ENCODE results near the gene FAM222B.
"Not testable (repeated sequence)": the region's sequence is repeated elsewhere in the genome, so short reads cannot be mapped to it uniquely, and the experiment has no call there.

The FAM222B gene

DNA sequence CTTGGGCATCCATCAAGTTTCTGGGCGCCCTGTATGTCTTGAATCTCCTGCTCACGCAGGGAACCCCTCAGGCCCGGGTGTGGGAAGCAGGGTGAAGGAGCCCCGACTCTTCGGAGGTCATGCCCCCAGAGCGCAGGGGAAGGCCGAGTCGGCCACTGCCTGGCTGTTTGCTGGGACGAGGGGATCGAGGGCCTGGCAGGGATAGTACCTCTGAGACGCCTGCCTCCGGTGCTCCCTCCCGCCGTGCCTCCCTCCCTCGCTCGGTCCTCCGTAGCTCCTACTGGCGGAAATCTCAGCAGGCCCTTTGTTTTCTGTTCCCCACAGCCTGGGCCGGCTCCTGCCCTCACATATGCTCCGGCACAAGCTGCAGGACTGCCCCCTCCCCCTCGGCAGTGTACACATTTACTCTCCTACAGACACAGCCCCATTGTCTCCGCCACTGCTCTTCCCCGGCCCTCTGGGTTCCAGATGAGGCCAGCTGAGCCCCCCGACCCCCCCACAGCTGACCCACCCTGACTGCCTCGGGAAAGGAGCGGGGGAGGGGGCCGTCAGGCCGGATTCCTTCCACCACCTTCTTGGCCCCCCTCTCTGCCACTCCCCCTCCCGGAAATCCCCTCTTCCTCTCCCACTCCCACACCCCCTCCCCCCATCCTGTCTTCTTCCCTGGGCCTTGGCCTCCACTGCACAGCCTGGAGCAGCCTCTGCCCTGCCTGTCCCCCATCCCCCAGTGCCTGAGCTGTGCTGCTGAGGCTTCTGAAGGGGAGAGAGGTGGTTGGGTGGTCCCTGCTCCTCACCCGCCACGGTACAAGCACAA lies 97.4 kb downstream of the FAM222B start:
- DNase-seq (ENCODE audit: low read depth), result peak; percentile 12

DNA sequence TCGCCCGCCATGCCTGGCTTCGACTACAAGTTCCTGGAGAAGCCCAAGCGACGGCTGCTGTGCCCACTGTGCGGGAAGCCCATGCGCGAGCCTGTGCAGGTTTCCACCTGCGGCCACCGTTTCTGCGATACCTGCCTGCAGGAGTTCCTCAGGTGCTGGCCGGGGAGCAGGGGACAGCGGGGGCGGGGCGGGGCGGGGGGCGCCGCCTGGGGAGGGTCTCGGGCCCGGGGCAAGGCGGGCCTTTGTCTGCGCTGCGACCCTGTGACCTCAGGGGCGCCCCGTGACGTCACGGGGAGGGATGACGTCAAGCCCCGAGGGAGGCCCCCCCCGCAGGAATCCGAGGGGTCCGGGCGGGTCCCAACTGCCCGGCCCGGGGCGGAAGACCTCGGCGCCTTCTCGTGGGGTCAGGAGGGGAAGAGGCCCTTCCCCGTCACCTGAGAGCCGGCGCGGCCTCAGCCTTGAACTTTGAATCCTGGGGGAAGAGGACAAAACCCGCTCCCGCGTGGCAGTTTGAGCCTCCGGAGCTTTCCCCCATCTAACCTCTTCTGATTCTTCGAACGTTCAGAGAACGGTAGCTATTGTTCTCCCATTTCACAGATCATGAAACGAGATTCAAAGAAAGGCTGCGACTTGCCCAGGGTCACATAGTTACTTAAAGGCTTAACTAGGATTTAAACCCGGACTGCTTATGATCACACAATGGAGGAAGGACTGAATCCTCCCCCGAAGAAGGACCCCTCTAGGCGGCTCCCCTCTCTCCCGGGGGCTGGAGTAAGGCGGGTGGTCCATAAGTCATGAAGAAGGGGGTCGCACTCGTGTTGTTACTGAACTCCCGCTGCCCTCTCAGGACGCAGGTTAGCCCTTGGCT lies 98.3 kb downstream of the FAM222B start:
- peak; percentile 20 for DNase-seq (ENCODE audit: low read depth)

DNA sequence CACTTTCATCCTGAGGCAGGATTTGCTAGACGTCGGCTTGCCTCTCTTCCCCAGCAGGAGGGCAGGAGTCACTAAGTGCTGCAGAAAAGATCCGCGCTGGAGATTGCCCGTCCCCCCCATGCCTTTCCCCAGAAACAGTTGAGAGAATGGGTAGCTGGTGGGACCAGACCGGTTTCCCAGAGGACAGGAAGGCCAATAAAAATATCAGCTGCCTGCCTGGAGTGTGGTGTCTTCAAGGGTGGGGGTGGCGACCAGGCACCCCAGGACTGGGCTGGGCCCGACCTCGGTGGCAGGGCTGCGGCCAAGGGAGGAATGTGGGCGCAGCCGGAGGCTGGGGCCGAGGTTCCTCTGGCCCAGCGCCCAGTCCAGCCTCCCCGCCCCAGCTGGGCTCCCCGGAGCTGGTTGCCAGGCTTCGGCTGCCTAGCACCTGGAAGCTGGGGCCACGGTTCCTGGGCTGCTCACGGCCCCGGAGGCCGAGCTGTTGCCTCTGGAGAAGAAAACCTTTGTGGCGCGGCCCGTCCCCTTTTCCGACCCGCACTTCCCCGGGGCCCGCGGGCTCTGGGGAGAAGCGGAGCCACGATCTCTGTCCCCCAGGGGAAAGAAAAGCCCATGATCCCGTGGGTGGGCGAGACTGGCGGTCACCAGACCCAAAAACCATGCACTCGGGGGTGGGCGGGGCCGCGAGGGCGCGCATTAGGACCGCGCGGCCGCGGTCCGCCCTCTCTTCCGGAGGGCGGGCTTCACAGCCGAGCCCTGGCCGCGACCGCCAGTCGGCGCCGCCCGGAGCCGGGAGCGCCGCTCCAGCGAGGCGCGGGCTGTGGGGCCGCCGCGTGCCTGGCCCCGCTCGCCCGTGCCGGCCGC lies 99.1 kb downstream of the FAM222B start, which contains the start of gene TRAF4:
Gene TRAF4, plus strand, starts transcription at position 769 of the 861 bp plus-strand sequence. CDS start 102 bp downstream, outside the sequence.
- peak; percentile 85 for DNase-seq (ENCODE audit: low read depth)

DNA sequence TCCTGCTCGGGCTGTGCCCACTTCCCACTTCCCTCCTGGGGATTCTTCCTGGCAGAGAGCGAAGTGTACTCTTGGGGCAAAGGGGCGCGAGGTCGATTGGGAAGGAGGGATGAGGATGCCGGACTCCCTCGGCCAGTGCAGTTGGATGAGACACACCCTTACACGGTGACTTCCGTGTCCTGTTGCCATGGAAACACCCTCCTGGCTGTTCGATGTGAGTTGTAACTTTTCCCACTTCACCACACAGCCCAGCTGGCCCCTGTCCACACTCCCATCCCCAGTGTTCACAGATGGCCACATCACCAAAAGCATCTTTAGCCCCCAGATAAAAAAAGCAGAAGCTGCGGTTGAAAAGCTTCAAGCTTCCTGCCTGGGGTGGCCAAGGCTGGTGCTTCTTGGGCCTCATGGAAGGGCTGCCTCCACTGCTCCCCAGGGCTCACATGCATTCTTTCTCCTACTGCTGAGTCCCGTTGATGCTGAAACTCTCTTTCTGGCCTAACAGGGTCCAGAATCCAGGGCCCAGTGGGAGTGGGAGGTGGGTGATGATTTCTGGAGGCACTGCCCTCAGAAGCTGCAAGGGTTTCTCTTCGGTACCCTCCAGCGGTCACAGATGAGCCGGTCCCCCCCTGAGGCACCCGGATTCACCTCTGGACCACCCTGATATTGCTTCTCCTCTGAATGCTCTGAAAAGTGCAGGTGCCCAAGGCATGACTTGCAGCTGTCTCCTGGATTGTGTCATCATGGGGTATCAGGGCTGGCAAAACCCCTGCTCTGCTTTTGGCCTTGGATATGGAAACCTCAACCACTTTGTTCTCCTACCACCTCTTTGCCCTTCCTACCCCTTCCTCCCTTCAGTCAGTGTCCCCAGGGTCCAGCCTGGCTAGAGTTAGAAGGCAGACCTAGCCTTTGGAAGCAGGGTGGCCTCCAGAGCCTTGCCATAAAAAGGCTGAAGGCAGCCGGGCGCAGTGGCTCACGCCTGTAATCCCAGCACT lies 100.9 kb downstream of the FAM222B start:
- DNase-seq (ENCODE audit: low read depth), result no peak

DNA sequence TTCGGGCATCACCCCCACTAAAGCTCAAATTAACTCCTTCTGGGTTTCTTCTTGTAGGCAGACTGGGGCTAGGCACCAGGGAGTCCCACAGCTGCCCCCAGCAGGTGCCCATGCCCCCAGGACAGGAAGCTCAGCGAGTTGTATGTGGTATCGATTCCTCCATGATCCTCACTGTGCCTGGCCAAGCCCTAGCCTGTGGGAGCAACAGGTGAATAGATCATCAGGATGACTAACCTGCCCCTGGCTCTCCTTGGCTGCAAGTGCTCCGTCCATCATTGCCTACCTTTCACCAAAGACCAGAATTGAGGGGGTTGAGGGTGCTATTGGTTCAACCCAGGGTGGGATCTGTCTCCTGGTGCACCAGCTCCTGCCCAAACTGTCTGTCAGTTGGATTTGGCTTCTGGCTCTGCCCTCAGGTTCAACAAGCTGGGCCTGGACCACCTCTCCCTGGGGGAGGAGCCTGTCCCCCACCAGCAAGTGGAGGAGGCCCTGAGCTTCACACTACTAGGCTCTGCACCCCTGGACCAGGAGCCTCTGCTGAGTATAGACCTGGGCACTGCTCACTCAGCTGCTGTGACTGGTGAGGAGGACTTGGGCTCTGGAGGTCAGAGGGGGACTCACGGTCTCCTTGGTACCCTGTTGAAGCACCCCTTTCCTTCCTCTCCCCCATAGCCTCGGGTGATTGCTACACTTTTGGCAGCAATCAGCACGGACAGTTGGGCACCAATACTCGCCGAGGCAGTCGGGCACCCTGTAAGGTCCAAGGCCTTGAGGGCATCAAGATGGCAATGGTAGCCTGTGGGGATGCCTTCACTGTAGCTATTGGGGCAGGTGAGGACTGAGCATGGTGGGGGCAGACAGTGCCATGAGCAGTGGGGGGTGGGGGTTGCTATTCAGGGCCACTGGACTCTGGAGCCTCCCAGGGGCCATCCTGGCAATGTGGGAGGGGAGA lies 101.9 kb downstream of the FAM222B start:
- DNase-seq (ENCODE audit: low read depth), result no peak

DNA sequence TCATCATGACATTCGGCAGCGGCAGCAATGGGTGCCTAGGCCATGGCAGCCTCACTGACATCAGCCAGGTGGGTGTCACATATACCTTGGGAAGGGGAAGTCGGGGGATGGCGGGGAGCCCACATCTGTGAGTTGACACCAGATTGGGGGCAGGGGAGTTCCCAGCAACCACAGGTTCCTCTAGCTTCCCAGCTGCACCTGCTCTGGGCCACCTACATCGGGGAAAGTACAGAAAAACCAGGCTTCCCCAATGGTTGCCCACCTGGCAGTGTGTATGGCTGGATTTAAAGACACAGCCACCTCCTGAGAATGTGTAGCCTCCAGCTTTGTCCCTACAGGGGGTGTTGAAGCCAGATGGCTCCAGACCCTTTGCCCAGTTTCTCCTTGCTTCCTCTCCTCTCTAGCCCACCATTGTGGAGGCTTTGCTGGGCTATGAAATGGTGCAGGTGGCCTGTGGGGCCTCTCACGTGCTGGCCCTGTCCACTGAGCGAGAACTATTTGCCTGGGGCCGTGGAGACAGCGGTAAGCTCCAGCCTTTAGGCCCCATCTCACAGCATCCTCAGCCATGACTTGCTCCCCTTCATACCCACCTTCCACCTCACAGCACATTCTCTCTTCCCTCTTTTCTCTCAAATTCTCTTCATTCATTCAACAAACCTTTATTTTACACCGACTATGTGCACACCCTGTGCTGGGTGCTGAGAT lies 103.8 kb downstream of the FAM222B start:
- DNase-seq (ENCODE audit: low read depth), result no peak

DNA sequence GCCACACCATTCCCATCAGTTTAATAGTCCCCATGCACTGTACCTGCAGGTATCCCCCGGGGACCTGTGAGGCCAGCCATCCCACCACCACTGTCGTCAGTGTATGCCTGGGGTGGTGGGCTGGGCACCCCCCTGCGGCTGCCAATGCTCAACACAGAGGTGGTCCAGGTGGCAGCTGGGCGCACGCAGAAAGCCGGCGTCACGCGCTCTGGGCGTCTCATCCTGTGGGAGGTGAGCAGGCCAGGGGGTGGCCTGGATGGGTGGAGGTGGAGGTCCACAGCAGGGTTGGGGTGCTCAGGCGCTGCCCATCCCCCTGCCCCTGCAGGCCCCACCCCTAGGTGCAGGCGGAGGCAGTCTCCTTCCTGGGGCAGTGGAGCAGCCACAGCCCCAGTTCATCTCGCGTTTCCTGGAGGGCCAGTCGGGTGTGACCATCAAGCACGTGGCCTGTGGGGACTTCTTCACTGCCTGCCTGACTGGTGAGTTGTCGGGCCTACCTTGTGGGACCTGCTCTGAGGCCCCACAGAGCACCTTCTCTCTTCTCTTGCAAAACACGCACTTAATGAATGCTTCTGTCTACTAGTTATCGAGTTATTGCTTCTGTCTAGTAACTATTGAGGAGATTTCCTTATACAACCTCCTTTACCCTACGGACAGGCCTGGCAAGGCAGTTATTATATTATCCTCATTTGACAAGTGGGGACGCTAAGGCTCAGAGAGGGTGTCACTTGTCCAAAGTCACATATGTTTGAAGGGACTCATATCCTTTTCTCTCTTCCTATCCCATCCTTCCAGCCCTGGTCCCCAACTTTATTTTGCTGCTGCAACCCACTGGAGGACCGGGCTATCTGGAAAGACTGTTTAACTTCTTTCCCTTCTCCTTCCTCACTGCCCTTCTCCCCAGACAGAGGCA lies 104.6 kb downstream of the FAM222B start:
- no peak for DNase-seq (ENCODE audit: low read depth)

DNA sequence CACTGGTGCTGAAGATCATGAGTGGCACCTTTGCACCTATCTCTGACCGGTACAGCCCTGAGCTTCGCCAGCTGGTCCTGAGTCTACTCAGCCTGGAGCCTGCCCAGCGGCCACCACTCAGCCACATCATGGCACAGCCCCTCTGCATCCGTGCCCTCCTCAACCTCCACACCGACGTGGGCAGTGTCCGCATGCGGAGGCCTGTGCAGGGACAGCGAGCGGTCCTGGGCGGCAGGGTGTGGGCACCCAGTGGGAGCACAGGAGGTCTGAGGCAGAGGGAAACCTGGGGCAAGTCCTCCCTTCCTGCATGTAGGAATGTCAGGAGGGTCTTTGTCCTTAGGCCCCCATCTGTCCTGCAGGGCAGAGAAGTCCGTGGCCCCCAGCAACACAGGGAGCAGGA lies 105.3 kb downstream of the FAM222B start:
- no peak for DNase-seq (ENCODE audit: low read depth)

DNA sequence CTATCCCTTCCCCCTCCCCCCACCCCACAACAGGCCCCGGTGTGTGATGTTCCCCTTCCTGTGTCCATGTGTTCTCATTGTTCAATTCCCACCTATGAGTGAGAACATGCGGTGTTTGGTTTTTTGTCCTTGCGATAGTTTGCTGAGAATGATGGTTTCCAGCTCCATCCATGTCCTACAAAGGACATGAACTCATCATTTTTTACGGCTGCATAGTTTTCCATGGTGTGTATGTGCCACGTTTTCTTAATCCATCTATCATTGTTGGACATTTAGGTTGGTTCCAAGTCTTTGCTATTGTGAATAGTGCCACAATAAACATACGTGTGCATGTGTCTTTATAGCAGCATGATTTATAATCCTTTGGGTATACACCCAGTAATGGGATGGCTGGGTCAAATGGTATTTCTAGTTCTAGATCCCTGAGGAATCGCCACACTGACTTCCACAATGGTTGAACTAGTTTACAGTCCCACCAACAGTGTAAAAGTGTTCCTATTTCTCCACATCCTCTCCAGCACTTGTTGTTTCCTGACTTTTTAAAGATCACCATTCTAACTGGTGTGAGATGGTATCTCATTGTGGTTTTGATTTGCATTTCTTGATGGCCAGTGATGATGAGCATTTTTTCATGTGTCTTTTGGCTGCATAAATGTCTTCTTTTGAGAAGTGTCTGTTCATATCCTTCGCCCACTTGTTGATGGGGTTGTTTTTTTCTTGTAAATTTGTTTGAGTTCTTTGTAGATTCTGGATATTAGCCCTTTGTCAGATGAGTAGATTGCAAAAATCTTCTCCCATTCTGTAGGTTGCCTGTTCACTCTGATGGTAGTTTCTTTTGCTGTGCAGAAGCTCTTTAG lies 106.4 kb downstream of the FAM222B start:
- not testable (repeated sequence) for DNase-seq (ENCODE audit: low read depth)

DNA sequence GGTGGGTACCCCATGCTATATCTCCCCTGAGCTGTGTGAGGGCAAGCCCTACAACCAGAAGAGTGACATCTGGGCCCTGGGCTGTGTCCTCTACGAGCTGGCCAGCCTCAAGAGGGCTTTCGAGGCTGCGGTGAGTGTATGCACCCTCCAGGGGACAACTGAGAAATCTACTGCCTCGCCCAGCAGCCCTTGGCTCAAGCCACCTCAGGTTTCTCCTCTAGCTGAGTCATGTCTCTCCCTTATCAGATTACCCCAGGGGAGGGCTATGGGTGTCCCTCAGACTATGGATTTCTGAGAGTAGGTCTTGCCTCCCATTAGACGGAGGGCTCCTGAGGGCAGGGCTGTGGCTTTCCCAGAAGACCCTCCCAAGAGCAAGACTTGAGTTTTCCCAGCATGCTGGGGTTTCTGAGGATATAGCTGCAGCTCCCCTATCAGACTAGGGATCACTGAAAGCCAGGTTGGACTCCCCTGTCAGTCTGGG lies 107.3 kb downstream of the FAM222B start:
- no peak for DNase-seq (ENCODE audit: low read depth)

DNA sequence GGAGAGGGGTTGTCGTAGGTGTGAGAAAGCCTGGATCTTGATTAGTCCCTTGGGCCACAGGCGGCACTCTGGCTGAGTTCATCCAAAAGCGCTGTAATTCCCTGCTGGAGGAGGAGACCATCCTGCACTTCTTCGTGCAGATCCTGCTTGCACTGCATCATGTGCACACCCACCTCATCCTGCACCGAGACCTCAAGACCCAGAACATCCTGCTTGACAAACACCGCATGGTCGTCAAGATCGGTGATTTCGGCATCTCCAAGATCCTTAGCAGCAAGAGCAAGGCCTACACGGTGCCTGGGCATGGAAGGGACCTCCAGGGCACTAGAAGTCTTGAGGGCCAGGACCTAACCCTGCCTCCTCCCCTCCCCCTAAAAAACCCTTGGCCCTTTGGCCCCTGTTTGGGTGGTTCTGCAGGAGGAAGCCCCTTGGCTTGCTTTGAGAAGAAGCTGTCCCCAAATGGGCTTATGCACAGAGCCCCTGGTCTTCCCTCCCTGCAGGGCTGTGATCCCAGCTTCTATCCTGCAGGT lies 107.8 kb downstream of the FAM222B start:
- DNase-seq (ENCODE audit: low read depth), result no peak

DNA sequence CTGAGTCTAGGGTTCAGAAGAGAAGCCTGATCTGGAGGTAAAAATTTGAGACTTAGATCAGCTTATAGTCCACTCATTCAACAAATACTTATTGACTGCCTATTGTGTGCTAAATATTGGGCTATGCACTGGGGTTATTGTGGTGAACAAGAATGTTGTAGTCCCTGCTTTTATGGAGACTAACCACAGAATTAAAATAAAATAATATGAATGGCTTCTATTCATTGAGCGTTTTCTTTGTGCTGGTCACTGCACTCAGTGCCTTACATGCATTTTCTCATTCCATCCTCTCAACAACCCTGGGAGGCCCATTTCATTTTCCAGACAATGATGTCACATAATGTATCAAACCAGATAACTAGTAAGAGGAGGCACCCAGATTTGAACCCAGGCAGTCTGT lies 109.2 kb downstream of the FAM222B start:
- no peak for DNase-seq (ENCODE audit: low read depth)

DNA sequence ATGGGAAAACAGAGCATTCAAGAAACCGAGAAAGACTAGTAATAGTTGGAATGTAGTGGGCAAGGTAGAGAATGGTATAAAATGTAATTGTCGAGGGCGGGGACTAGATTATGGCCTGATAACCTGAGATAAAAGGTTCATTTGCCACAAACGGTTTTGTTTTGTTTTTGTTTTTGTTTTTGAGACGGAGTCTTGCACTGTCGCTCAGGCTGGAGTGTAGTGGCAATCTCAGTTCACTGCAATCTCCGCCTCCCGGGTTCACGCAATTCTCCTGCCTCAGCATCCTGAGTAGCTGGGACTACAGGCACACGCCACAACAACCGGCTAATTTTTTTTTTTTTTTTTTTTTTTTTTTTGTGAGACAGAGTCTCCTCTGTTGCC lies 112.7 kb downstream of the FAM222B start:
- DNase-seq (ENCODE audit: low read depth), result no peak

DNA sequence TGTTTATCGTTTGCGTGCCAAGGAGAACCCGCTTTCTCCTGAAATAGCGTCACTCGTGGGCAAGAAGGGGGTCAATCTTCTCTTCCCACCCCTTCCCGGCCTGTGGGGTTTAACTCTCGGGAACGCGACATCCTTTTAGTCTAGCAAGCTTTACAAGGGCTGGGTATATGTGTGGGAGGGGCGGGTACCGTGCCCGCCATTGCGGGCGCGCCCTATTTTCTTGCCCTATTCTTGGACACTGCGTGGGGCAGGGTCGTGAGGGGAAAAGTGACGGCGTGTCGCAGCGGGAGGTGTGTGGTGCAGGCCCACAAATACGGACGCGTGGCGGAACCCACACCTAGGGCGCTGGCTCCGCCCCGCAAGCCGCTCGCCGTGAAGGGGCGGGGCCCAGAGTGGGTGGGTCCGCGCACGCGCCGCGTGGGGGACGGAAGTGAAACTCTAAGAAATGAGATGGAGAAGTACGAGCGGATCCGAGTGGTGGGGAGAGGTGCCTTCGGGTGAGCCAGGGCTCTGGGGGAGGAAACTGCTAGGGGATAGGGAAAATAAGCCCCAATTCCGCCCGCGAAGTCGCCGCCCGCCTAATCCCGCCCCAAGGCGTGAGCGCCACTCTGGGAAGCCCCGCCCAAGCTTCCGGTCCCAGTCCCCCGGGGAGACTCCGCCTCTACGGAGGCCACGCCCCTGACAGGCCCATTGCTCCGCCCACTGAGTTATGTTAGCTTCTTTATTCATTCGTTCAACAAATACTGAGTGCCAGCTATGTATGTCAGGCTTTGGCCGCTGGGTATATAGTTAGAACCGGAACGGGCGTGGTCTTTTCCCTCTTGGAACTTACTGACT lies 114.0 kb downstream of the FAM222B start, which contains the start of gene NEK8:
Gene NEK8, plus strand, starts transcription at position 425 of the 837 bp plus-strand sequence. Its CDS starts 26 bp downstream, at position 451.
- peak; percentile 82 for DNase-seq (ENCODE audit: low read depth)

All from GM04504 (cell line).